SU-DHL-6 (cell line): ENCODE data around the gene RHOJ.
"Not testable (repeated sequence)": the region's sequence is repeated elsewhere in the genome, so short reads cannot be mapped to it uniquely, and the experiment has no call there.

Source experiments
- H2AFZ ChIP-seq: fragments of 200-600 bp; sonication (generic); 2 replicates; pipeline ENCODE4 v1.6.1; 2014; ENCODE audit warnings: low read depth, mild to moderate bottlenecking, moderate library complexity, mixed read lengths, antibody characterized with exemption, low read length; ENCODE audit not compliant: severe bottlenecking
- H3F3A ChIP-seq: fragments of 200-600 bp; shearing (Covaris generic); 2 replicates; pipeline ENCODE4 v1.6.0; 2016; ENCODE audit warnings: antibody characterized with exemption, mild to moderate bottlenecking; ENCODE audit not compliant: insufficient read depth
- H3K27ac ChIP-seq: fragments of 200-600 bp; sonication (generic); 2 replicates; pipeline ENCODE4 v1.5.1; 2016; ENCODE audit warnings: low read depth, mild to moderate bottlenecking, low read length, moderate library complexity, mixed read lengths
- H3K27me3 ChIP-seq: fragments of 200-600 bp; sonication (generic), shearing (Covaris generic); 2 replicates; pipeline ENCODE4 v1.6.0; 2014; ENCODE audit warnings: mild to moderate bottlenecking, low read length
- H3K36me3 ChIP-seq: fragments of 200-600 bp; sonication (generic); 2 replicates; pipeline ENCODE4 v1.6.1; 2014; ENCODE audit warnings: mild to moderate bottlenecking, low read length, mixed read lengths
- H3K4me2 ChIP-seq: fragments of 300-600, 200-600 bp; shearing (Covaris generic), sonication (generic); 2 replicates; pipeline ENCODE4 v1.6.0; 2014; ENCODE audit warnings: low read length, low read depth, mild to moderate bottlenecking; ENCODE audit not compliant: poor library complexity, severe bottlenecking
- H3K4me3 ChIP-seq: fragments of 200-600 bp; sonication (generic); 2 replicates; pipeline ENCODE4 v1.5.1; 2014; ENCODE audit warnings: antibody characterized with exemption, low read length, mild to moderate bottlenecking, mixed read lengths; ENCODE audit not compliant: insufficient read depth, poor library complexity, severe bottlenecking
- H3K79me2 ChIP-seq: fragments of 200-600 bp; sonication (generic); 2 replicates; pipeline ENCODE4 v1.6.1; 2014; ENCODE audit warnings: mild to moderate bottlenecking, low read length, moderate library complexity; ENCODE audit not compliant: insufficient read depth
- H3K9ac ChIP-seq: fragments of 200-600 bp; sonication (generic); 2 replicates; pipeline ENCODE4 v1.7.0; 2014; ENCODE audit warnings: mild to moderate bottlenecking, low read length
- H3K9me2 ChIP-seq: fragments of 200-600 bp; sonication (generic); replicated peaks from 2 replicates; pipeline ENCODE4 v1.6.1; 2014; ENCODE audit warnings: low read length; ENCODE audit not compliant: insufficient read depth
- H3K9me3 ChIP-seq: fragments of 200-600 bp; sonication (generic); 2 replicates; pipeline ENCODE4 v1.6.1; 2014; ENCODE audit warnings: low read length, mixed read lengths; ENCODE audit not compliant: insufficient read depth
- H4K20me1 ChIP-seq: fragments of 200-600 bp; sonication (generic); 2 replicates; pipeline ENCODE4 v1.6.1; 2014; ENCODE audit warnings: low read depth, mild to moderate bottlenecking, antibody characterized with exemption, low read length, moderate library complexity, mixed read lengths
- CTCF ChIP-seq: fragments of 200-600 bp; sonication (generic); IDR thresholded peaks from one replicate; pipeline ENCODE4 v1.5.1; 2017; ENCODE audit warnings: antibody characterized with exemption, mild to moderate bottlenecking, low read length, moderate library complexity; ENCODE audit not compliant: insufficient read depth, poor library complexity, severe bottlenecking
- EZH2phosphoT487 ChIP-seq: fragments of 200-600 bp; sonication (generic), shearing (Covaris generic); conservative IDR thresholded peaks from 2 replicates; pipeline ENCODE4 v1.6.1; 2018; ENCODE audit warnings: mild to moderate bottlenecking, antibody characterized with exemption, low read length, moderate library complexity, mixed read lengths

RHOJ gene

DNA sequence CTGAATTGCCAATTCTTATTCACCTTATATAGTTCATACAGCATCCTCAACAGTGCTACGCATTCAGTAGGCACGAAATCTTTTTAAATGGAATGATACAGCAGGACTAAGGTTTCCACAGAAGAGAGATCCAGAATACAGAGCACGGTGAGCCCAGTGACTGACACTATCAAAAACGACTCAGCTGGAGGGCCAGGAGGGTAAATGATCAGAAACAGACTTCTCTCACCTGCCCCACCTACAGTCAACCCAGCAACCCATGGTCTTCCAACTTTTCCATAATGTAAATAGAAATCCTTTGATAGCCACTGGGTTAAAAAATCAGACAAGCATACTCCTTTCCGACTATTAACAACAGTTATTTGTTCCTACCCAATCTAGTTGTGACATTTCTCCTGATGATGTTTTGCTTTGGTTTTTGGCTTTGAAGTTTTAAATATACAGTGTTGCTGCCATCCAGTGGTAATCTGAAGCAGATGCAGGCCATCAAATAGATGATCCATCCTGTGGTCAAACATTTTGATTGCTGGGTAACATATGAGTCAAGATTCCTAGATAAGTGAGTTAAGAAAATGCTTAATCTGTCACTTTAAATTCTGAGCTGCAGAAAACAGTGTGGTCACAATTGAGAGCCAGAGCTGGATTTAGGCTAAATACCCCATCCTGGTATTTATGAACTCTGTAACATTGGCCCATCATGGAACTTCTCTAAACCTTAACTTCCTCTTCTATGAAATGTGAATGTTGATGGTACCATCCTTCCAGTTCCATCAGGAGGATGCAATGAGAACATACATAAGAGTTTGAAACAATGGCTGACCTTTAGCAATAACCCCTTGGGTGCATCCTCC, 72.5 kb downstream of the RHOJ start:
- Histone ChIP-seq H2AFZ (no peak overlapping the region), H3K9me3 (no peaks in the 10 kb centered on the region), H3K27ac (no peak overlapping the region), H3K36me3 (no peaks in the 10 kb centered on the region), H4K20me1 (no peaks in the 10 kb centered on the region), H3K27me3 (no peaks in the 10 kb centered on the region), H3K79me2 (no peaks in the 10 kb centered on the region), H3K9me2 (no peaks in the 10 kb centered on the region), H3K9ac (no peak overlapping the region), H3K4me3 (no peak overlapping the region), H3K4me2 (no peak overlapping the region), H3F3A (no peaks in the 10 kb centered on the region)
- TF ChIP-seq EZH2phosphoT487 (no peak), CTCF (peak; percentile 84)

GRCh38 chr14:63277591-63278183, 73.4 kb downstream of the RHOJ start:
- H3K36me3 ChIP-seq, result no peaks in the 10 kb centered on the region
- no peaks in the 10 kb centered on the region for H4K20me1 ChIP-seq
- no peaks in the 10 kb centered on the region for H3K9me3 ChIP-seq
- H3K9ac ChIP-seq, result no peak overlapping the region
- H2AFZ ChIP-seq, result no peak overlapping the region
- no peaks in the 10 kb centered on the region for H3K79me2 ChIP-seq
- no peaks in the 10 kb centered on the region for H3K27me3 ChIP-seq
- no peak overlapping the region for H3K4me2 ChIP-seq
- H3K9me2 ChIP-seq, result no peaks in the 10 kb centered on the region
- no peaks in the 10 kb centered on the region for H3F3A ChIP-seq
- no peak overlapping the region for H3K27ac ChIP-seq
- H3K4me3 ChIP-seq, result no peak overlapping the region
- TF ChIP-seq CTCF (no peak), EZH2phosphoT487 (no peak)

GRCh38 chr14:63279933-63280332, 75.7 kb downstream of the RHOJ start:
- not testable (repeated sequence) for H3K9ac ChIP-seq, H2AFZ ChIP-seq, H3K9me2 ChIP-seq, H4K20me1 ChIP-seq, H3F3A ChIP-seq, H3K4me3 ChIP-seq, H3K36me3 ChIP-seq, H3K27ac ChIP-seq, H3K27me3 ChIP-seq, H3K4me2 ChIP-seq, H3K9me3 ChIP-seq, H3K79me2 ChIP-seq
